ENCODE measurements around the gene CCN5.

The CCN5 gene

GRCh38 chr20:44739942-44740341 lies 24.8 kb downstream of the CCN5 start:
- no peak for DNase-seq

- DNase-seq, result no peak
These were observed 27.3 kb downstream of the CCN5 start for GRCh38 chr20:44742304-44743079.

GRCh38 chr20:44743080-44743701 lies 28.0 kb downstream of the CCN5 start:
- DNase-seq, result no peak

GRCh38 chr20:44743916-44744655 lies 28.9 kb downstream of the CCN5 start:
- DNase-seq, result no peak

- no peak for DNase-seq
These were observed 30.0 kb downstream of the CCN5 start for GRCh38 chr20:44745122-44745597.

- DNase-seq, result peak; percentile 60
These were observed 30.6 kb downstream of the CCN5 start, which contains the start of gene KCNK15 for GRCh38 chr20:44745598-44746366. Gene KCNK15 (plus strand): TSS chr20:44745865. CDS start chr20:44745911, 46 bp downstream.

GRCh38 chr20:44746367-44747165 lies 31.4 kb downstream of the CCN5 start:
- no peak for DNase-seq

- peak; percentile 58 for DNase-seq
These were observed 32.2 kb downstream of the CCN5 start for GRCh38 chr20:44747166-44748004.

- no peak for DNase-seq
These were observed 32.8 kb downstream of the CCN5 start for GRCh38 chr20:44748005-44748370.

GRCh38 chr20:44750081-44750805 lies 35.1 kb downstream of the CCN5 start:
- DNase-seq, result no peak

- DNase-seq, result no peak
These were observed 37.1 kb downstream of the CCN5 start for GRCh38 chr20:44752099-44752931.

- DNase-seq, result no peak
These were observed 39.4 kb downstream of the CCN5 start for GRCh38 chr20:44754554-44754953.

- DNase-seq, result no peak
These were observed 41.0 kb downstream of the CCN5 start for GRCh38 chr20:44756011-44756688.

- no peak for DNase-seq
These were observed 41.8 kb downstream of the CCN5 start for GRCh38 chr20:44756956-44757355.

GRCh38 chr20:44758247-44759101 lies 43.3 kb downstream of the CCN5 start:
- DNase-seq, result no peak

- DNase-seq, result no peak
These were observed 44.4 kb downstream of the CCN5 start for GRCh38 chr20:44759595-44759994.

GRCh38 chr20:44761423-44761822 lies 46.3 kb downstream of the CCN5 start:
- no peak for DNase-seq

Measured in activated naive CD4-positive, alpha-beta T cell treated with Interleukin-2 at 50 U/mL for 16 hours (primary cell).